HCT116 (cell line): ENCODE data around the gene SLC30A9.

Experiments used
- CBX3 ChIP-seq: IDR thresholded peaks from 2 replicates; pipeline ENCODE4 v1.6.1; 2012; ENCODE audit warnings: low read depth
- CEBPB ChIP-seq: IDR thresholded peaks from 2 replicates; pipeline ENCODE4 v1.6.1; 2012; ENCODE audit warnings: low read depth
- CTCF ChIP-seq, 3 experiments: fragments of 200-600 bp in 1 of 3; sonication (generic) in 1 of 3; IDR thresholded peaks in 2 of 3; conservative IDR thresholded peaks in 1 of 3; 2 replicates each; pipeline ENCODE4 v1.5.1; 2012 to 2017; ENCODE audit warnings: low read depth in 2 of 3, low read length in 2 of 3, antibody characterized with exemption in 1 of 3, borderline replicate concordance in 1 of 3, control low read depth in 1 of 3, mild to moderate bottlenecking in 1 of 3, mixed read lengths in 1 of 3, mixed run types in 1 of 3, moderate library complexity in 1 of 3; ENCODE audit not compliant: insufficient read depth in 1 of 3
- ELF1 ChIP-seq: IDR thresholded peaks from 2 replicates; pipeline ENCODE4 v1.6.1; 2012; ENCODE audit warnings: low read depth, borderline replicate concordance
- EZH2phosphoT487 ChIP-seq: fragments of 200-600 bp; IDR thresholded peaks from 2 replicates; pipeline ENCODE4 v1.6.1; 2018; ENCODE audit warnings: antibody characterized with exemption, borderline replicate concordance
- POLR2A ChIP-seq: IDR thresholded peaks from 2 replicates; pipeline ENCODE4 v1.7.0; 2011; ENCODE audit warnings: borderline replicate concordance; ENCODE audit not compliant: insufficient read depth, insufficient read length; ENCODE audit errors: extremely low read depth
- POLR2AphosphoS5 ChIP-seq: IDR thresholded peaks from 2 replicates; pipeline ENCODE4 v1.6.1; 2011; ENCODE audit warnings: mild to moderate bottlenecking, low read depth, low read length, moderate library complexity
- RAD21 ChIP-seq: IDR thresholded peaks from 2 replicates; pipeline ENCODE4 v1.6.1; 2012; ENCODE audit warnings: low read depth, mild to moderate bottlenecking
- REST ChIP-seq: IDR thresholded peaks from 2 replicates; pipeline ENCODE4 v1.6.1; 2012; ENCODE audit warnings: low read depth
- SIN3A ChIP-seq: IDR thresholded peaks from 2 replicates; pipeline ENCODE4 v1.6.1; 2012; ENCODE audit warnings: low read depth
- TCF7L2 ChIP-seq: IDR thresholded peaks from 2 replicates; pipeline ENCODE4 v1.7.0; 2011; ENCODE audit warnings: borderline replicate concordance, inconsistent platforms; ENCODE audit not compliant: insufficient read depth, insufficient read length; ENCODE audit errors: extremely low read depth
- ZNF274 ChIP-seq: fragments of 200-500 bp; sonication (Bioruptor generic); IDR thresholded peaks from 2 replicates; pipeline ENCODE4 v1.6.1; 2014; ENCODE audit warnings: mild to moderate bottlenecking, low read depth, low read length, inconsistent platforms

GRCh38 chr4:41976775-41977516, 13.4 kb upstream of the SLC30A9 start:
- TF ChIP-seq CTCF (IDR thresholded peaks at IDR 0.05 in 2 of 3, conservative IDR thresholded peaks at IDR 0.05 in 1 of 3; ENCODE audit: borderline replicate concordance in 1 of 3, insufficient read depth in 1 of 3, low read depth in 2 of 3, low read length in 2 of 3) (no peak), SIN3A (no peak), POLR2A (no peak), CEBPB (no peak), REST (no peak), ZNF274 (no peak), EZH2phosphoT487 (no peak), ELF1 (no peak), CBX3 (no peak), RAD21 (no peak), POLR2AphosphoS5 (no peak), TCF7L2 (no peak)
